KBM-7 (cell line): ENCODE results near the gene KLHL8.

ENCODE experiments used
- DNase-seq: peaks from one replicate; pipeline ENCODE4 v3.0.0-alpha.2; 2015
- in situ Hi-C: fragments of 300-500 bp; cut with MboI; formaldehyde crosslinking; loops from 2 replicates; pipeline ENCODE4 v1.14.3; 2020; ENCODE audit warnings: low sequenced_read_pairs, low pct_unique_long_range_greater_than_20kb, mixed read lengths

The KLHL8 gene

GRCh38 chr4:87112063-87112462 lies 108.4 kb downstream of the KLHL8 start:
- in situ Hi-C loops, result no loop called here
- DNase-seq, result no peak
